AG09309 (cell line): ENCODE measurements around the gene TANC2.

ENCODE experiments used
- DNase-seq: peaks from one replicate; pipeline ENCODE4 v3.0.0-alpha.2; 2010; ENCODE audit warnings: low read depth
- H3K4me3 ChIP-seq: 2 replicates; pipeline ENCODE4 v1.5.1; 2011; ENCODE audit warnings: mild to moderate bottlenecking, low read depth, low read length, moderate library complexity; ENCODE audit not compliant: control insufficient read depth
- CTCF ChIP-seq: IDR thresholded peaks from 2 replicates; pipeline ENCODE4 v1.5.1; 2011; ENCODE audit warnings: mild to moderate bottlenecking, low read depth, low read length, inconsistent platforms; ENCODE audit not compliant: insufficient read depth, control insufficient read depth; ENCODE audit errors: missing control alignments

The TANC2 gene

GRCh38 chr17:62963296-62963695 is 2.7 kb upstream of the TANC2 start:
- no peak for DNase-seq
- no peak overlapping the region for H3K4me3 ChIP-seq
- no peak for TF ChIP-seq CTCF

- no peak overlapping the region for H3K4me3 ChIP-seq
- no peak for TF ChIP-seq CTCF
- no peak for DNase-seq
Measured at GRCh38 chr17:62964506-62964905, 1.5 kb upstream of the TANC2 start.

- DNase-seq = no peak
- no peak overlapping the region for H3K4me3 ChIP-seq
- no peak for TF ChIP-seq CTCF
Measured at GRCh38 chr17:62965174-62965685, 805 bp upstream of the TANC2 start.

- peak overlapping the region; percentile 85 for H3K4me3 ChIP-seq
- DNase-seq = no peak
- TF ChIP-seq CTCF = no peak
Measured at GRCh38 chr17:62966426-62967204, 580 bp downstream of the TANC2 start.

- DNase-seq = no peak
- no peak for TF ChIP-seq CTCF
- H3K4me3 ChIP-seq = peak overlapping the region; percentile 85
Measured at GRCh38 chr17:62967205-62967529, 1.1 kb downstream of the TANC2 start.

GRCh38 chr17:62968445-62968923 is 2.4 kb downstream of the TANC2 start:
- H3K4me3 ChIP-seq = peak overlapping the region; percentile 19
- DNase-seq = peak; percentile 84
- TF ChIP-seq CTCF = peak; percentile 85

- DNase-seq = no peak
- TF ChIP-seq CTCF = no peak
- no peak overlapping the region for H3K4me3 ChIP-seq
Measured at GRCh38 chr17:62970610-62971009, 4.6 kb downstream of the TANC2 start.
